GM21360 (cell line): ENCODE measurements around the gene ABHD10.

Experiments used
- ATAC-seq: cut with Tn5 transposase; IDR thresholded peaks from one replicate; pipeline ENCODE4 v1.9.1; 2021; ENCODE audit warnings: mild to moderate bottlenecking, moderate library complexity; ENCODE audit not compliant: unreplicated experiment

ABHD10 gene

GRCh38 chr3:111999484-112000324, 20.9 kb downstream of the ABHD10 start:
- no peak for ATAC-seq

GRCh38 chr3:112000367-112000771, 21.5 kb downstream of the ABHD10 start:
- no peak for ATAC-seq

GRCh38 chr3:112000966-112001365, 22.1 kb downstream of the ABHD10 start:
- no peak for ATAC-seq

GRCh38 chr3:112001526-112001925, 22.7 kb downstream of the ABHD10 start:
- no peak for ATAC-seq

- no peak for ATAC-seq
Observed at GRCh38 chr3:112002096-112002971, 23.5 kb downstream of the ABHD10 start.

GRCh38 chr3:112003321-112004080, 24.7 kb downstream of the ABHD10 start:
- no peak for ATAC-seq

- ATAC-seq: no peak
Observed at GRCh38 chr3:112004187-112004586, 25.4 kb downstream of the ABHD10 start.

- no peak for ATAC-seq
Observed at GRCh38 chr3:112004669-112005068, 25.8 kb downstream of the ABHD10 start.

- ATAC-seq: no peak
Observed at GRCh38 chr3:112005091-112005672, 26.4 kb downstream of the ABHD10 start.

- ATAC-seq: no peak
Observed at GRCh38 chr3:112007633-112008032, 28.8 kb downstream of the ABHD10 start.

GRCh38 chr3:112009670-112010069, 30.8 kb downstream of the ABHD10 start:
- ATAC-seq: no peak

GRCh38 chr3:112010636-112011035, 31.8 kb downstream of the ABHD10 start:
- ATAC-seq: no peak

GRCh38 chr3:112011376-112011940, 32.6 kb downstream of the ABHD10 start:
- ATAC-seq: no peak

- ATAC-seq: no peak
Observed at GRCh38 chr3:112012205-112012992, 33.6 kb downstream of the ABHD10 start.

GRCh38 chr3:112013058-112013783, 34.4 kb downstream of the ABHD10 start:
- ATAC-seq: peak; percentile 88

- ATAC-seq: peak; percentile 24
Observed at GRCh38 chr3:112013784-112014143, 34.9 kb downstream of the ABHD10 start.

GRCh38 chr3:112017091-112017490, 38.3 kb downstream of the ABHD10 start:
- ATAC-seq: no peak

GRCh38 chr3:112018712-112019111, 39.9 kb downstream of the ABHD10 start:
- ATAC-seq: no peak

- no peak for ATAC-seq
Observed at GRCh38 chr3:112019716-112020115, 40.9 kb downstream of the ABHD10 start.
